Hepatocyte (in vitro differentiated cells): ENCODE results near the gene RAB11FIP3. TPM values are rescaled to one million over a fixed set of nuclear protein-coding genes. Genes with fewer than 3 reads are reported as not detected.
"Not testable (repeated sequence)": the region's sequence is repeated elsewhere in the genome, so short reads cannot be mapped to it uniquely, and the experiment has no call there.

ENCODE experiments used
- DNase-seq: peaks from one replicate; pipeline ENCODE4 v3.0.0-alpha.2; 2016; ENCODE audit warnings: low spot score
- H2AFZ ChIP-seq: fragments of 200-600 bp; sonication (generic); 2 replicates; pipeline ENCODE4 v1.6.0; 2016; ENCODE audit warnings: antibody characterized with exemption, mild to moderate bottlenecking
- H3K27ac ChIP-seq: fragments of 200-600 bp; sonication (generic); 2 replicates; pipeline ENCODE4 v1.5.1; 2016; ENCODE audit warnings: mild to moderate bottlenecking
- H3K27me3 ChIP-seq: fragments of 200-600 bp; sonication (generic); 2 replicates; pipeline ENCODE4 v1.6.1; 2016
- H3K36me3 ChIP-seq: fragments of 200-600 bp; sonication (generic); replicated peaks from 2 replicates; pipeline ENCODE4 v1.5.1; 2016; ENCODE audit warnings: low read depth; ENCODE audit not compliant: insufficient read depth
- H3K4me1 ChIP-seq: fragments of 200-600 bp; sonication (generic); 2 replicates; pipeline ENCODE4 v1.5.1; 2016; ENCODE audit warnings: mild to moderate bottlenecking, moderate library complexity; ENCODE audit not compliant: insufficient read depth
- H3K4me2 ChIP-seq: fragments of 200-600 bp; sonication (generic); 2 replicates; pipeline ENCODE4 v1.6.0; 2016
- H3K4me3 ChIP-seq: fragments of 200-600 bp; sonication (generic); 2 replicates; pipeline ENCODE4 v1.5.1; 2016; ENCODE audit warnings: mild to moderate bottlenecking
- H3K79me2 ChIP-seq: fragments of 200-600 bp; sonication (generic); 2 replicates; pipeline ENCODE4 v1.6.0; 2017; ENCODE audit warnings: mild to moderate bottlenecking
- H3K9me2 ChIP-seq: fragments of 200-600 bp; sonication (generic); replicated peaks from 2 replicates; pipeline ENCODE4 v1.6.0; 2017; ENCODE audit warnings: mild to moderate bottlenecking; ENCODE audit not compliant: insufficient read depth
- H3K9me3 ChIP-seq: fragments of 200-600 bp; sonication (generic); 2 replicates; pipeline ENCODE4 v1.5.1; 2016; ENCODE audit warnings: low read depth, mild to moderate bottlenecking
- H4K20me1 ChIP-seq: fragments of 200-600 bp; sonication (generic); 2 replicates; pipeline ENCODE4 v1.6.0; 2016; ENCODE audit warnings: mild to moderate bottlenecking; ENCODE audit not compliant: insufficient read depth, poor library complexity, severe bottlenecking
- EZH2 ChIP-seq: fragments of 200-600 bp; sonication (generic); IDR thresholded peaks from 2 replicates; pipeline ENCODE4 v1.6.1; 2016; ENCODE audit warnings: antibody characterized with exemption, mild to moderate bottlenecking, borderline replicate concordance
- EZH2phosphoT487 ChIP-seq: fragments of 200-600 bp; sonication (generic); IDR thresholded peaks from one replicate; pipeline ENCODE4 v1.6.1; 2018; ENCODE audit warnings: antibody characterized with exemption, mild to moderate bottlenecking, low read depth, moderate library complexity; ENCODE audit not compliant: unreplicated experiment, severe bottlenecking
- WGBS: methylation state at CpG from one replicate; pipeline ENCODE4 v1.1.6; 2016; ENCODE audit warnings: low lambda C conversion rate; ENCODE audit errors: missing lambda C conversion rate; 5-methylcytosine and 5-hydroxymethylcytosine counted together
- polyA plus RNA-seq: library from polyadenylated mRNA; unstranded; fragments of >200 nt; fragmentation: Nextera tagmentation; extraction: Ambion mirVana; gene quantifications from 2 replicates; pipeline ENCODE4 v1.2.1, GENCODE V29; 2016
- total RNA-seq: library from RNA; depleted of rRNA; stranded (reverse); fragments of >200 nt; gene quantifications from 2 replicates; pipeline ENCODE4 v1.2.3, GENCODE V29; 2014
- TF ChIP-seq, protein P1 (sequence below): fragments of 200-600 bp; sonication (generic); IDR thresholded peaks from 2 replicates; pipeline ENCODE4 v1.5.1; 2016; ENCODE audit warnings: antibody characterized with exemption, mild to moderate bottlenecking; ENCODE audit not compliant: poor library complexity

The RAB11FIP3 gene
- total and polyA plus RNA-seq, 2 experiments from 2014 or later = 47.3 to 72.8 TPM

- Histone ChIP-seq H3K4me3 (no peak overlapping the region), H3K9me2 (no peaks in the 10 kb centered on the region), H3K36me3 (no peaks in the 10 kb centered on the region), H3K79me2 (peaks cover 5% of the 10 kb centered on the region), H3K4me1 (no peaks in the 10 kb centered on the region), H3K27me3 (no peaks in the 10 kb centered on the region), H3K27ac (no peak overlapping the region), H3K4me2 (no peak overlapping the region), H2AFZ (no peak overlapping the region), H3K9me3 (no peaks in the 10 kb centered on the region), H4K20me1 (no peaks in the 10 kb centered on the region)
- TF ChIP-seq EZH2phosphoT487 (no peak), EZH2 (no peak)
- TF ChIP-seq, protein P1, sequence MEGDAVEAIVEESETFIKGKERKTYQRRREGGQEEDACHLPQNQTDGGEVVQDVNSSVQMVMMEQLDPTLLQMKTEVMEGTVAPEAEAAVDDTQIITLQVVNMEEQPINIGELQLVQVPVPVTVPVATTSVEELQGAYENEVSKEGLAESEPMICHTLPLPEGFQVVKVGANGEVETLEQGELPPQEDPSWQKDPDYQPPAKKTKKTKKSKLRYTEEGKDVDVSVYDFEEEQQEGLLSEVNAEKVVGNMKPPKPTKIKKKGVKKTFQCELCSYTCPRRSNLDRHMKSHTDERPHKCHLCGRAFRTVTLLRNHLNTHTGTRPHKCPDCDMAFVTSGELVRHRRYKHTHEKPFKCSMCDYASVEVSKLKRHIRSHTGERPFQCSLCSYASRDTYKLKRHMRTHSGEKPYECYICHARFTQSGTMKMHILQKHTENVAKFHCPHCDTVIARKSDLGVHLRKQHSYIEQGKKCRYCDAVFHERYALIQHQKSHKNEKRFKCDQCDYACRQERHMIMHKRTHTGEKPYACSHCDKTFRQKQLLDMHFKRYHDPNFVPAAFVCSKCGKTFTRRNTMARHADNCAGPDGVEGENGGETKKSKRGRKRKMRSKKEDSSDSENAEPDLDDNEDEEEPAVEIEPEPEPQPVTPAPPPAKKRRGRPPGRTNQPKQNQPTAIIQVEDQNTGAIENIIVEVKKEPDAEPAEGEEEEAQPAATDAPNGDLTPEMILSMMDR = no peak
- no peak for DNase-seq
- WGBS = 84% methylated on average over 19 of the region's 19 CpGs
Observed at GRCh38 chr16:491220-491919, 65.9 kb downstream of the RAB11FIP3 start.

- Histone ChIP-seq H3K4me3 (no peak overlapping the region), H3K27me3 (no peaks in the 10 kb centered on the region), H3K36me3 (no peaks in the 10 kb centered on the region), H2AFZ (no peak overlapping the region), H3K79me2 (peaks cover 5% of the 10 kb centered on the region), H4K20me1 (no peaks in the 10 kb centered on the region), H3K4me2 (no peak overlapping the region), H3K4me1 (no peaks in the 10 kb centered on the region), H3K9me2 (no peaks in the 10 kb centered on the region), H3K27ac (no peak overlapping the region), H3K9me3 (no peaks in the 10 kb centered on the region)
- TF ChIP-seq, protein P1 = no peak
- TF ChIP-seq EZH2phosphoT487 (no peak), EZH2 (no peak)
- no peak for DNase-seq
- WGBS = 92% methylated on average over 18 of the region's 30 CpGs
Observed at GRCh38 chr16:492211-492875, 66.9 kb downstream of the RAB11FIP3 start.

DNA sequence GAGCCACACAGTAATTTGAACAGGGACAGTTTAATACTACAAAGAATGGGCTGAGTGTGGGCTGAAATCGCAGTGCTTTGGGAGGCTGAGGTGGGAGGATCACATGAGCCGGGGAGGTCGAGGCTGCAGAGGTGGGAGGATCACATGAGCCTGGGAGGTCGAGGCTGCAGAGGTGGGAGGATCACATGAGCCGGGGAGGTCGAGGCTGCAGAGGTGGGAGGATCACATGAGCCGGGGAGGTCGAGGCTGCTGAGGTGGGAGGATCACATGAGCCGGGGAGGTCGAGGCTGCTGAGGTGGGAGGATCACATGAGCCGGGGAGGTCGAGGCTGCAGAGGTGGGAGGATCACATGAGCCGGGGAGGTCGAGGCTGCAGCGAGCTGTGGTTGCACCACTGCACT is 69.2 kb downstream of the RAB11FIP3 start:
- H3K79me2 ChIP-seq, H3K9me3 ChIP-seq, H3K4me2 ChIP-seq, H3K36me3 ChIP-seq, H3K4me1 ChIP-seq, H4K20me1 ChIP-seq, H3K9me2 ChIP-seq, H3K27ac ChIP-seq, DNase-seq, H2AFZ ChIP-seq, H3K4me3 ChIP-seq, H3K27me3 ChIP-seq: not testable (repeated sequence)
- 96% methylated on average over 15 of the region's 15 CpGs for WGBS

- Histone ChIP-seq H3K9me2 (no peaks in the 10 kb centered on the region), H3K79me2 (no peaks in the 10 kb centered on the region), H3K36me3 (no peaks in the 10 kb centered on the region), H3K4me2 (no peak overlapping the region), H2AFZ (no peak overlapping the region), H3K27me3 (no peaks in the 10 kb centered on the region), H3K4me3 (no peak overlapping the region), H4K20me1 (no peaks in the 10 kb centered on the region), H3K4me1 (no peaks in the 10 kb centered on the region), H3K27ac (no peak overlapping the region), H3K9me3 (no peaks in the 10 kb centered on the region)
- peak; percentile 54 for DNase-seq
- TF ChIP-seq, protein P1 = peak; percentile 39
- no peak for TF ChIP-seq EZH2phosphoT487
- TF ChIP-seq EZH2 = no peak
- 86% methylated on average over 10 of the region's 11 CpGs for WGBS
Observed at GRCh38 chr16:495127-495748, 69.8 kb downstream of the RAB11FIP3 start.
